Cardiac muscle cell (in vitro differentiated cells and primary cell): ENCODE data around the gene ATOH7. TPM values are rescaled to one million over a fixed set of nuclear protein-coding genes. Genes with fewer than 3 reads are reported as not detected.
"Not testable (repeated sequence)": the region's sequence is repeated elsewhere in the genome, so short reads cannot be mapped to it uniquely, and the experiment has no call there.

Experiments
- DNase-seq, 2 donors: peaks; one replicate each; pipeline versions ENCODE4 v3.0.0 to v3.0.0-alpha.2; 2010 to 2017; ENCODE audit warnings: low read depth in 1 of 2, low spot score in 1 of 2
- H3K27ac ChIP-seq: fragments of 200-600 bp; sonication (generic); 2 replicates; pipeline ENCODE4 v1.5.1; 2016
- H3K27me3 ChIP-seq: fragments of 200-600 bp; sonication (generic); 2 replicates; pipeline ENCODE4 v1.6.0; 2016; ENCODE audit warnings: control low read depth
- H3K36me3 ChIP-seq: fragments of 200-600 bp; sonication (generic); 2 replicates; pipeline ENCODE4 v1.5.1; 2016; ENCODE audit warnings: control low read depth
- H3K4me1 ChIP-seq: fragments of 200-600 bp; sonication (generic); 2 replicates; pipeline ENCODE4 v1.8.1; 2017; ENCODE audit warnings: low read depth, mild to moderate bottlenecking, mixed run types
- H3K4me3 ChIP-seq: fragments of 200-600 bp; sonication (generic); 2 replicates; pipeline ENCODE4 v1.5.1; 2016; ENCODE audit warnings: mild to moderate bottlenecking
- H3K9me3 ChIP-seq: fragments of 200-600 bp; sonication (generic); 2 replicates; pipeline ENCODE4 v1.5.1; 2017; ENCODE audit warnings: low read depth, mild to moderate bottlenecking, control low read depth
- CTCF ChIP-seq: IDR thresholded peaks from 2 replicates; pipeline ENCODE4 v1.5.1; 2012; ENCODE audit warnings: low read depth, mild to moderate bottlenecking, low read length
- polyA plus RNA-seq: library from polyadenylated mRNA; unstranded; fragments of >200 nt; fragmentation: Nextera tagmentation; extraction: Ambion mirVana; gene quantifications from 2 replicates; pipeline ENCODE4 v1.2.1, GENCODE V29; 2016
- total RNA-seq: library from RNA; depleted of rRNA; stranded (reverse); fragments of >200 nt; gene quantifications from 2 replicates; pipeline ENCODE4 v1.2.3, GENCODE V29; 2016

The ATOH7 gene
- total and polyA plus RNA-seq, 2 experiments from 2014 or later = 0.29 TPM; not detected in 1

- peak; percentile 69 for TF ChIP-seq CTCF
- Histone ChIP-seq H3K36me3 (no peaks in the 10 kb centered on the region), H3K27me3 (no peaks in the 10 kb centered on the region), H3K4me1 (no peaks in the 10 kb centered on the region), H3K4me3 (no peak overlapping the region), H3K9me3 (no peaks in the 10 kb centered on the region), H3K27ac (no peak overlapping the region)
- DNase-seq = peak; percentile 80 to 84
Measured at GRCh38 chr10:68208424-68209042, 23.4 kb downstream of the ATOH7 start.

GRCh38 chr10:68202960-68203353, 29.0 kb downstream of the ATOH7 start:
- DNase-seq = peak in 1 of 2 donors; percentile 58
- TF ChIP-seq CTCF = no peak
- Histone ChIP-seq H3K4me3 (no peak overlapping the region), H3K27me3 (no peaks in the 10 kb centered on the region), H3K4me1 (no peaks in the 10 kb centered on the region), H3K27ac (no peak overlapping the region), H3K36me3 (no peaks in the 10 kb centered on the region), H3K9me3 (no peaks in the 10 kb centered on the region)

DNA sequence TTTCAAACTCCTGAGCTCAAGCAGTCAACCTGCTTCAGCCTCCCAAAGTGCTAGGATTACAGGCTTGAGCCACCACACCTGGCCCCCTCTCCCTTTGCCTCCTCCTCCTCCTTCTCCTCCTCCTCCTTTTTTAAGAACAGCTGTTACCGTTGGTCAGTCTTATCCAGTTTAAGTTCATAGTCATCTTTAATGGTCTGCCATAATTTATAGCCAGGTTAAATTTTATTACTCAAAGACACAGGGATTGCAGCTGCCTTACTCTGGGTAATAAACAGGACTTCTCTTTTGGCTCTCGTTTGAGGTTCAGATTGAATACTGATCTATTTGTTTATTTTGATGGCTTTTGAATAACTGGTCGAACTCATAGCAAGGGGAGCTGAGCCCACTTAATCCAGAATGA, 35.2 kb downstream of the ATOH7 start:
- Histone ChIP-seq H3K27ac (no peak overlapping the region), H3K36me3 (no peaks in the 10 kb centered on the region), H3K4me1 (no peaks in the 10 kb centered on the region), H3K27me3 (no peaks in the 10 kb centered on the region), H3K4me3 (no peak overlapping the region), H3K9me3 (no peaks in the 10 kb centered on the region)
- TF ChIP-seq CTCF = no peak
- no peak for DNase-seq

DNA sequence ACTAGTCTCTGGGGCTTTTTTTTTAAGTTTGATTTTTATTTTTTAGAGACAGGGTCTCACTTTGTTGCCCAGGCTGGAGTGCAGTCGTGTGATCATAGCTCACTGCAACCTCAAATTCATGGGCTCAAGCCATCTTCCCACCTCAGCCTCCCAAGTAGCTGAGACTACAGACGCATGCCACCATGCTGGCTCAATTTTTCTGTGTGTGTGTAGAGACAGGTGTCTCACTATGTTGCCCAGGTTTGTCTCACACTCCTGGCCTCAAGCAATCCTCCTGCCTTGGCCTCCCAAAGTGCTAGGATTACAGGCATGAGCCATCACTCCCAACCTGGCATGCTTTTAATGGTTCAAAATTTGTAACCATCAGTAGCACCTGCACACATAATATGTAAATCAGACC, 36.1 kb downstream of the ATOH7 start:
- DNase-seq, H3K27me3 ChIP-seq, H3K27ac ChIP-seq, H3K9me3 ChIP-seq, H3K36me3 ChIP-seq, H3K4me3 ChIP-seq, H3K4me1 ChIP-seq: not testable (repeated sequence)

GRCh38 chr10:68194290-68194689, 37.6 kb downstream of the ATOH7 start:
- Histone ChIP-seq H3K4me1 (no peaks in the 10 kb centered on the region), H3K27ac (no peak overlapping the region), H3K9me3 (no peaks in the 10 kb centered on the region), H3K36me3 (no peaks in the 10 kb centered on the region), H3K27me3 (no peaks in the 10 kb centered on the region), H3K4me3 (no peak overlapping the region)
- TF ChIP-seq CTCF = no peak
- DNase-seq = no peak

DNA sequence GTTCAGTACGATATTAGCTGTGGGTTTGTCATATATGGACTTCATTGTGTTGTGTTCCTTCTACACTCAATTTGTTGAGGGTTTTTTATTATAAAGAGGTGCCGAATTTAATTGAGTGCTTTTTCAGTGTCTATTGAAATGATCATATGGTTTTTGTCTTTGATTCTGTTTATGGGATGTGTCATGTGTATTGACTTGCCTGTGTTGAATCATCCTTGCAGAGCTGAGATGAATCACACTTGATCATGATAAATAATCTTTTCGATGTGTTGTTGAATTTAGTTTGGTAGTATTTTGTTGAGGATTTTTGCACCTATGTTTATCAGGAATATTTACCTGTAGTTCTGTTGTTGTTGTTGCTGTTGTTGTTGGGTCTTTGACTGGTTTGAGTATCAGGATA, 39.8 kb downstream of the ATOH7 start:
- no peak for DNase-seq
- no peak overlapping the region for H3K27ac ChIP-seq
- no peaks in the 10 kb centered on the region for H3K4me1 ChIP-seq
- H3K36me3 ChIP-seq = no peaks in the 10 kb centered on the region
- H3K9me3 ChIP-seq = no peaks in the 10 kb centered on the region
- no peak for TF ChIP-seq CTCF
- no peak overlapping the region for H3K4me3 ChIP-seq
- H3K27me3 ChIP-seq = no peaks in the 10 kb centered on the region
